ENCODE measurements around the gene CAND1.
A peak's percentile ranks its signal among the peaks of the same experiment; 100 is the strongest.

Gene CAND1

GRCh38 chr12:67268896-67269632, at the start of gene CAND1:
CAND1 (plus strand) TSS chr12:67269358; CDS start chr12:67269718, 360 bp downstream.
- peak; percentile 85 for DNase-seq

- DNase-seq = no peak
Measured at GRCh38 chr12:67220065-67220464, 49.1 kb upstream of the CAND1 start.

GRCh38 chr12:67222302-67222701, 46.9 kb upstream of the CAND1 start:
- DNase-seq = no peak

GRCh38 chr12:67223225-67223624, 45.9 kb upstream of the CAND1 start:
- DNase-seq = no peak

GRCh38 chr12:67237231-67237630, 31.9 kb upstream of the CAND1 start:
- no peak for DNase-seq

GRCh38 chr12:67239061-67239460, 30.1 kb upstream of the CAND1 start:
- no peak for DNase-seq

- DNase-seq = no peak
Measured at GRCh38 chr12:67241482-67241881, 27.7 kb upstream of the CAND1 start.

GRCh38 chr12:67243260-67243659, 25.9 kb upstream of the CAND1 start:
- DNase-seq = no peak

GRCh38 chr12:67245571-67245970, 23.6 kb upstream of the CAND1 start:
- DNase-seq = no peak

- no peak for DNase-seq
Measured at GRCh38 chr12:67251012-67251411, 18.1 kb upstream of the CAND1 start.

GRCh38 chr12:67254372-67255026, 14.7 kb upstream of the CAND1 start:
- DNase-seq = no peak

- DNase-seq = no peak
Measured at GRCh38 chr12:67256649-67257048, 12.5 kb upstream of the CAND1 start.

GRCh38 chr12:67263471-67263870, 5.7 kb upstream of the CAND1 start:
- DNase-seq = no peak

GRCh38 chr12:67268335-67268895, 743 bp upstream of the CAND1 start:
- DNase-seq = peak; percentile 82

GRCh38 chr12:67269633-67270573, 745 bp downstream of the CAND1 start:
- DNase-seq = no peak

GRCh38 chr12:67270622-67271021, 1.5 kb downstream of the CAND1 start:
- no peak for DNase-seq

GRCh38 chr12:67271976-67272375, 2.8 kb downstream of the CAND1 start:
- no peak for DNase-seq

- DNase-seq = no peak
Measured at GRCh38 chr12:67274186-67274585, 5.0 kb downstream of the CAND1 start.

GRCh38 chr12:67275380-67275913, 6.3 kb downstream of the CAND1 start:
- no peak for DNase-seq

GRCh38 chr12:67276421-67276820, 7.3 kb downstream of the CAND1 start:
- DNase-seq = no peak

- no peak for DNase-seq
Measured at GRCh38 chr12:67279637-67280036, 10.5 kb downstream of the CAND1 start.

- DNase-seq = no peak
Measured at GRCh38 chr12:67280088-67280487, 10.9 kb downstream of the CAND1 start.

- DNase-seq = no peak
Measured at GRCh38 chr12:67280572-67280971, 11.4 kb downstream of the CAND1 start.

All from DMS79 (cell line).